GF-D8 (cell line): ENCODE measurements around the gene VWF.

Experiments used
- DNase-seq: peaks from one replicate; lab custom pipeline; 2025; lab: John Stamatoyannopoulos, UW

Gene VWF

DNA sequence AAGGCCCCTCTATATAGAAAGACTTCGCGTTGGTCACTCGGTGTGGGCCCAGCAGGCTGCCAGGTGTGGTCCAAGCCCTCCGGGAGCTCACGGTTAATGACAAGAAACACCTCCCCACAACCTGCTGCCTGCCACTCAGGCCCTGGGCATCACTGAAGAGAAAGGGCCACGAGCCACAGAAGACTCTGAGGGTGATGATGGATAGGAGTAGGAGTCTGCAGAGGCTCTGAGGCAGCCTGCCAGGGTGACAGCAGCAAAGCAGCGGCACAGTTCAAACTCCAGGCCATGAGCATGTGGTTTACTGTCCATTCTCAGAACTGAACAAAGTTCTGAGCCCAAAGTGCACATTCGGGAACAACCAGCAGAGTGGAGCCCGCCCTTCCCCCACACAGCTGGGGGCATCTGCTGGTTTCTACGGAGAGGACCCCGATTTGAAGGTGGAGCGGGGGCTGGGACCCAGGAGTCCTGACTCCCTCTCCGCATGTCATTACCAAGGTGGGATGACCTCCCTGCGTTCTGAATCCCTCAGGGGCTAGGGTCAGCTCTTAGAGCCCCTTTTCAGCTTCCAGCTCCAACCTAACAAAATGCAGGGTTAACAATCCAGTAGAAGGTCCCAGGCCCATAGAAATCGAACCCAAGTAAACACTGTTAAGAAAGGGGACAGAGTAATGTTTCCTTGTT is 65.8 kb downstream of the VWF start:
- DNase-seq = no peak

GRCh38 chr12:6057700-6058099 is 66.8 kb downstream of the VWF start:
- no peak for DNase-seq

GRCh38 chr12:6056406-6057240 is 67.8 kb downstream of the VWF start:
- no peak for DNase-seq

DNA sequence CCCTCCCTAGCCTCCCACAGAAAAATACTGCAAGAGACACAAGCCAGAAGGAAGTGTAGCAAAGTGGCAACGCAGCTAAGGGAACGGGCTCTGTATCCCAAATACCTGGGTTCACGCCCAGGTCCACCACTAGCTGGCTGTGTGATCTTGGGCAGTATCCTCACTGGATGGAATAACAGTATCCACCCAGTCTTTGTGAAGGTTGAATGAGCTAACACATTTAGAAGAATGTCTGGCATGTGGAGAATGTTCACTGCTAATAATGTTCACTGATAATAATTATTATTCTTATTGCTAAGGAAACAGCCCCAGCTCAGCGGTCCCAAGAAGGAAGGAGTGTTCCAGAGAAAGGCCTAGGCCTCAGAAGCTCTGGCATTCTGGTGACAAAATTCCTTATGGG is 70.9 kb downstream of the VWF start:
- no peak for DNase-seq

- no peak for DNase-seq
These were observed 71.5 kb downstream of the VWF start for GRCh38 chr12:6052940-6053329.

GRCh38 chr12:6052206-6052939 is 72.1 kb downstream of the VWF start:
- no peak for DNase-seq

- DNase-seq = no peak
These were observed 74.5 kb downstream of the VWF start for GRCh38 chr12:6049992-6050391.

DNA sequence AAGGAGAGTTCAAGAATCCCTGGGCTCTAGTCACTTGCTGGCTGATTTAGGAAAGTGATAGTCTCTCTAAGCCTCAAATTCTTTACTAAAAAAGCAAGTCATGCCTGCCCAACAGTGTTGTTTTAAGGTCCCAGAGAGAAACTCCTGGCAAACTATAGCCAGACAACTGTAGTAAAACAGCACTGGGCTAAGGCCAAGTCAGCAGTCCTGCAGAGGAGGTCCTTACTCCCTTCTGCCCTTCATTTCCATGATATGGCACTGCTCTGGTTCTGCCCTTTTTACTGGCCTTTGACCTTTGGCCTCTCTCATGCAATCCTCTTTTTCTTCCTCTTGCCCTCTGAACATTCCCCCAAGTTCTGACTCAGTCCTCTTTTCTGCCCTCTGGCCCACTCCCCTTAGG is 74.9 kb downstream of the VWF start:
- no peak for DNase-seq

DNA sequence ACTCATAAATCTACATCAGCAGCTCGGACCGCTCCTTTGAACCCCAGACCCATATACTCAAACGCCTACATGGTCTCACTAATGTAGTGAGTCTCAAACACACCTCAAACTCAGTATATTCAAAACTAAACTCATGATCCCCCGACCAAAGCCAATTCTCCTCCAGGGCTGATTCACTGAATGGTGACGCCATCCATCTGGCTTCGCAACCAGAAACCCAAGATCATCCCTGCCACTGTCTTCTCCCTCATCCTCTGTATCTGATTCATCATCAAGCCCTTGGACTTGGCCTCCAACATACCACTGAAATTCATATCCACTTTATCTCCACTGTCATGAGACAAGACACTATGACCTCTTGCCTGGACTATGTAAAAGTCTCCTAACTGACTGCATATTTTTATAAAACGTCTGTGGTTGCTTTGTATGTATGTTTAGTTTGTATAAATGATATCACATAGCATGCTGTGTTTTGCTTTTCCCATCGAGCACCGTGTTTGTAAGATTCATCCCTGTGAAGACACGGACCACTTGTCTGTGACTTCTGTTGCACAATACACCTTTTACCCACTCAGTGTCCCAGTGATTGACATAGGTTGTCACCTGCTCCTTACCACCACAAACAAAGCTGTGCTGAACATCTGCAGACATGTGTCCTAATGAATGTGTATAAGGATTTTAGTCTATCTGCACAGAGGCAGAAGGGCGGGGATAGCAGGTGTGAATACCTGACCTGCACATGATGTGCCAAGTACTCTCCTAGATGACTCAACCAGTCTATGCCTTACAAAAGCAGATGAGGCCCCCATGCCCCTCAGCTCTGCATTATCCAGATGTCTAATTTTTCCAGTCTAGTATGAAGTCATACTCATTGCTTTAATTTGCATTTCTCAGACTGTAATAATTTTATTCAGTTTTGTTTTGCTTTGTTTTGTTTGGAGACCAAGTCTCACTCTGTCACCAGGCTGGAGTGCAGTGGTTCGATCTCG is 76.9 kb downstream of the VWF start:
- DNase-seq = no peak

DNA sequence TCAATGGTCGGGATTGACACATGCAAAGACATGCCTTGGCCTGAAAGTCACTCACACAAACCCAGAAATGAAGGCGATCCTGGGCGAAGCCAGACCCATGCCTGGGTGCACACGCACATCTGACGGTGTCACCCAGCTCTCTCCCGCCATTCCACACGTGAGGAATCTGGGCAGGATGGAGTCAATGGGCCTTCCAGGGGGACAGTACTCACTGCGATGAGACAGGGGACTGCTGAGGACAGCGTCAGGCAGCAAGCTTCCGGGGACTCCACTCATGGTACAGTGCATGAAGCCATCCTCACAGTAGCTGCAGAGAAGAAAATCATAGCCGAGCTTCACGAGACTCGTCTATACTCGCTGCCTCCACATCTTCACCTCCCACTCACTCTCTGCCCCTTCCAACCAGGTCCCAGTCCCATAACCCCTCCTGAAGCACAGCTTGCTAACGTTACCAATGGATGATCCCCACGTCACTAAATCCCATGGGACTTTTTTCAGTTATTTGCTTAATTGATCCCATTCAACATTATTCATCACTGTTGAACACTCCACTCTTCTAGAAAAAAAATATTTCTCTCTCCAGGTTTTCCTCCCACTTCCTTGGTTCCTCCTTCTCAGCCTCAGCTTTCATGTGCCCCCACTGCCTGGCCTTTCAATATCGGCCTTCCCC is 77.8 kb downstream of the VWF start:
- DNase-seq = no peak

- no peak for DNase-seq
These were observed 79.0 kb downstream of the VWF start for GRCh38 chr12:6045438-6045837.

GRCh38 chr12:6044082-6044481 is 80.4 kb downstream of the VWF start:
- DNase-seq = no peak

DNA sequence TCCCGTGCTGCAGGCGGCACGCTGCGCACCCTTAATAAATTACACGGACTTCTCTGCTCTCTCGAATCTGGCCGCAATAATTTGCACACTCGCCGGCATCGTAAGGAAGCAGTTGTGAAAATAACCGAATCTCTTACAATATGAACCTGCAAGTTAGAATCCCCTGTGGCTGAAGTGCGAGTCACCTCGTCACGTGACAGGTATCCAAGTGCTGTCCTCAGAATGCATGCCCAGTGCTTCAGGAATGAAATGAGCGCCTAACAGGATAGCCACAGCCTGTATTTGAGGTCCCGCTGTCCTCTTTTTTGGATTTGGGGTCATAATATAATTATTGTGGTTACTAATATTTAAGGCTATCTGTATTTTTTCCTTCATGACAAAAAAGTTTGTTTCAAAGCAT is 82.0 kb downstream of the VWF start:
- no peak for DNase-seq

GRCh38 chr12:6041891-6042290 is 82.6 kb downstream of the VWF start:
- no peak for DNase-seq

- DNase-seq = no peak
These were observed 83.7 kb downstream of the VWF start for GRCh38 chr12:6040815-6041214.

- no peak for DNase-seq
These were observed 84.4 kb downstream of the VWF start for GRCh38 chr12:6039894-6040601.

DNA sequence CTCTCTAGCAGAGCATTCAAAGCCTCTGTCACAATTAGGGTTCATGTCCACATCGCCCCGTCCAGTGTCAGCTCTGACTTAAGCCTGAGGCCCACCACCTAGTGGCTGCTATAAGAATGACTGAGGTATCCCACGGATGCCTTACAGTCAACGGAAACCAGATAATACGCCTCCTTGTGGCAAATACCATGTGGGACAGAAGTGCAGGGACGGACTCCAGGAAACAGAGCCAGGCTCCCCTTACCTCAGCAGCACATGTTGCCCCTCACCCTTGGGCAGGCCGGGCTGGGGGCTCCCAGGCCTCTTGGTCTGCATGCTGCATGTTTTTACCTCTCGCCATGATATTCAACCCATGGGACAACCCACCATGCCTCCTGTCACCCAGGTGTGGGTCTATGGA is 86.3 kb downstream of the VWF start:
- DNase-seq = peak; percentile 2

GRCh38 chr12:6037459-6037858 is 87.0 kb downstream of the VWF start:
- DNase-seq = no peak

DNA sequence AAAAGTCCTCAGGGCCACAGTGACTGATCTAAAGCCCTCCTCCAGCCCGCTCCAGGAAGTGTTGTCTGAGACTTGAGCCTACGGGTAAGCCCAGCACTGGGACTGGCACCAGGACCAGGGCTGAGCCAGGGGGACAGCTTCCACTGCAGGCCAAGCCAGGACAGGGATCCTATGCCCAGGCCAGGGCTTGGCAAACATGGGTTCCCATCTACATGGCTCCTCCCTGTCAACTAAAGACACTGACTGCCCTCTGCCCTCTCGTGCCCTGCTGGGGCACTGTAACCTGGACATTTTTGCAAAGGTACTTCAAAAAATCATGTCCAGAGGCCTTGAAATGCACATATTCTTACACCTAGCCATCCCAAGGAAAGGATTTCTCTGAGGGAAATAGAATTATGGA is 88.0 kb downstream of the VWF start:
- no peak for DNase-seq

DNA sequence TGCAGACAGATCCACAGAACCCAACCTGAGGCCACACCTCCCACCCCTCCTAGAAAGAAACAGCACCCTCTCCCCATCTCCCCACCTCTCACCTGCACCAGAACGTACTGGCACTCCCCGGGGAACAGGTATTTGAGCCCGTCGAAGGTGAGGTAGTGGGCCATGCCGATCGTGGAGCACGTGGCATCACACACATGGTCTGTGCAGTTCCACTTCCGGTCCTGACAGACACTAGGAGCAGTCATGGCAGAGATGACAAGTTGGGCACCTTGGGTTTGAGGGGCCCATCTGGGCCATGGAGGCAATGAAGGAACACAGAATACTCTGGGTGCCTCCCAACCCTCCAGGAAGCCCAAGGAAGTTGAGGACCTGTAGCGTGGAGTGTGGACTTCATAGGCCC is 89.9 kb downstream of the VWF start:
- no peak for DNase-seq

GRCh38 chr12:6033546-6033945 is 90.9 kb downstream of the VWF start:
- DNase-seq = no peak
